ENCODE data around the gene PRDM7. TPM values are rescaled to one million over a fixed set of nuclear protein-coding genes. Genes with fewer than 3 reads are reported as not detected.
"Not testable (repeated sequence)": the region's sequence is repeated elsewhere in the genome, so short reads cannot be mapped to it uniquely, and the experiment has no call there.

The PRDM7 gene
- total and polyA plus RNA-seq, 3 experiments from 2014 or later: not detected

DNA sequence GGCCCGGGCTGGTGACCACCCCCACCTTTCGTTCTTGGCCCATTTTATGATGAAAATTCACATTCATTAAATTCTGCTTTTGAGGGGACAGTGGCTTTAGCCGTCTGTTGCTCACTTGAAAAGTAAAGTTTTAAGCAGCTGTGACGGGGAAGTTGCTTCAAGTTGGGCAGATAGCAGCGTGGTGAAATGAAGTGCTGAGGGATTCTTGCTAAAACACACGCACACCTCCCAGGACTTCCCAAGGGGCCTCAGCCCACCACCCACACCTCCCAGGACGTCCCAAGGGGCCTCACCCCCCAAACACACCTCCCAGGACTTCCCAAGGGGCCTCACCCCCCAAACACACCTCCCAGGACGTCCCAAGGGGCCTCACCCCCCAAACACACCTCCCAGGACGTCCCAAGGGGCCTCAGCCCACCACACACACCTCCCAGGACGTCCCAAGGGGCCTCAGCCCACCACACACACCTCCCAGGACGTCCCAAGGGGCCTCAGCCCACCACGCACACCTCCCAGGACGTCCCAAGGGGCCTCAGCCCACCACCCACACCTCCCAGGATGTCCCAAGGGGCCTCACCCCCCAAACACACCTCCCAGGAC, 69.4 kb downstream of the PRDM7 start:
- H3K36me3 Mint-ChIP-seq; H3K27ac Mint-ChIP-seq; DNase-seq; CTCF ChIA-PET; H3K27me3 Mint-ChIP-seq; H3K27ac ChIP-seq (ENCODE audit: low read depth, low read length); H3K9me3 ChIP-seq (ENCODE audit: low read length); H3K36me3 ChIP-seq (ENCODE audit: insufficient read depth, low read length); H3K4me3 ChIP-seq (ENCODE audit: low read length); H3K9me3 Mint-ChIP-seq; H3K27me3 ChIP-seq (ENCODE audit: insufficient read depth, low read length, poor library complexity, severe bottlenecking): not testable (repeated sequence)
- H3K4me1 ChIP-seq (ENCODE audit: insufficient read depth, low read length): peaks cover 19% of the 10 kb centered on the region
- H3K4me3 Mint-ChIP-seq: peak overlapping the region in 3 of 7 donors; percentile 23 to 54 (median 36)
- POLR2A ChIA-PET: interaction anchor here (0.6 kb wide), 1 partner anchor 190 kb away, joined by 4 read pairs; no protein-coding TSS in a partner anchor
- peaks cover 14 to 15% (median 15%) of the 10 kb centered on the region in 3 donors for H3K4me1 Mint-ChIP-seq

- peaks cover 14 to 15% (median 15%) of the 10 kb centered on the region in 3 donors for H3K4me1 Mint-ChIP-seq
- no peak for DNase-seq
Observed at GRCh38 chr16:90007015-90007414, 70.1 kb downstream of the PRDM7 start.

More at GRCh38 chr16:90007015-90007414, 70.1 kb downstream of the PRDM7 start:
- ChIA-PET CTCF (no interaction called here), POLR2A (no interaction called here)
- H3K27me3 ChIP-seq (ENCODE audit: insufficient read depth, low read length, poor library complexity, severe bottlenecking): no peaks in the 10 kb centered on the region
- H3K36me3 ChIP-seq (ENCODE audit: insufficient read depth, low read length): no peaks in the 10 kb centered on the region
- H3K4me3 ChIP-seq (ENCODE audit: low read length): no peak overlapping the region
- Mint-ChIP-seq H3K36me3 (no peaks in the 10 kb centered on the region), H3K27me3 (peaks cover 0 to 2% of the 10 kb centered on the region in 2 donors), H3K4me3 (no peak overlapping the region), H3K27ac (no peak overlapping the region), H3K9me3 (no peaks in the 10 kb centered on the region)
- H3K9me3 ChIP-seq (ENCODE audit: low read length): no peaks in the 10 kb centered on the region
- peaks cover 19% of the 10 kb centered on the region for H3K4me1 ChIP-seq (ENCODE audit: insufficient read depth, low read length)
- no peak overlapping the region for H3K27ac ChIP-seq (ENCODE audit: low read depth, low read length)

Other genes starting within 250 kb of the PRDM7 start
- gene SPIRE2, start 248.9 kb downstream of the PRDM7 start, total RNA-seq: 1 to 10 TPM in 1 of 2 experiments, under 1 TPM in 1; 0.37 to 1.4 TPM
- 0.18 TPM for gene SPIRE2, start 248.9 kb downstream of the PRDM7 start, polyA plus RNA-seq
- gene TCF25, start 203.7 kb downstream of the PRDM7 start, total RNA-seq: 100 to 1,000 TPM; 154 to 155 TPM
- gene TCF25, start 203.7 kb downstream of the PRDM7 start, polyA plus RNA-seq: 121 TPM
- 1 to 10 TPM; 1.9 to 2.6 TPM for gene MC1R, start 158.5 kb downstream of the PRDM7 start, total RNA-seq
- gene MC1R, start 158.5 kb downstream of the PRDM7 start, polyA plus RNA-seq: 0.86 TPM
- under 1 TPM; 0.31 to 0.38 TPM for gene TUBB3, start 154.0 kb downstream of the PRDM7 start, total RNA-seq
- not detected for gene TUBB3, start 154.0 kb downstream of the PRDM7 start, polyA plus RNA-seq
- gene DEF8, start 128.6 kb downstream of the PRDM7 start, total RNA-seq: 10 to 100 TPM; 41.1 to 44.9 TPM
- gene DEF8, start 128.6 kb downstream of the PRDM7 start, polyA plus RNA-seq: 28.4 TPM
- under 1 TPM; 0.13 to 0.18 TPM for gene DBNDD1, start 57.9 kb downstream of the PRDM7 start, total RNA-seq
- 0.94 TPM for gene DBNDD1, start 57.9 kb downstream of the PRDM7 start, polyA plus RNA-seq

Measured in CD8-positive, alpha-beta memory T cell (primary cell).